ENCODE data around the gene INSC. TPM values are rescaled to one million over a fixed set of nuclear protein-coding genes. Genes with fewer than 3 reads are reported as not detected.
A peak's percentile ranks its signal among the peaks of the same experiment; 100 is the strongest.

The INSC gene
- total RNA-seq, 1 donor from 2014 or later, result 0.53 TPM

DNA sequence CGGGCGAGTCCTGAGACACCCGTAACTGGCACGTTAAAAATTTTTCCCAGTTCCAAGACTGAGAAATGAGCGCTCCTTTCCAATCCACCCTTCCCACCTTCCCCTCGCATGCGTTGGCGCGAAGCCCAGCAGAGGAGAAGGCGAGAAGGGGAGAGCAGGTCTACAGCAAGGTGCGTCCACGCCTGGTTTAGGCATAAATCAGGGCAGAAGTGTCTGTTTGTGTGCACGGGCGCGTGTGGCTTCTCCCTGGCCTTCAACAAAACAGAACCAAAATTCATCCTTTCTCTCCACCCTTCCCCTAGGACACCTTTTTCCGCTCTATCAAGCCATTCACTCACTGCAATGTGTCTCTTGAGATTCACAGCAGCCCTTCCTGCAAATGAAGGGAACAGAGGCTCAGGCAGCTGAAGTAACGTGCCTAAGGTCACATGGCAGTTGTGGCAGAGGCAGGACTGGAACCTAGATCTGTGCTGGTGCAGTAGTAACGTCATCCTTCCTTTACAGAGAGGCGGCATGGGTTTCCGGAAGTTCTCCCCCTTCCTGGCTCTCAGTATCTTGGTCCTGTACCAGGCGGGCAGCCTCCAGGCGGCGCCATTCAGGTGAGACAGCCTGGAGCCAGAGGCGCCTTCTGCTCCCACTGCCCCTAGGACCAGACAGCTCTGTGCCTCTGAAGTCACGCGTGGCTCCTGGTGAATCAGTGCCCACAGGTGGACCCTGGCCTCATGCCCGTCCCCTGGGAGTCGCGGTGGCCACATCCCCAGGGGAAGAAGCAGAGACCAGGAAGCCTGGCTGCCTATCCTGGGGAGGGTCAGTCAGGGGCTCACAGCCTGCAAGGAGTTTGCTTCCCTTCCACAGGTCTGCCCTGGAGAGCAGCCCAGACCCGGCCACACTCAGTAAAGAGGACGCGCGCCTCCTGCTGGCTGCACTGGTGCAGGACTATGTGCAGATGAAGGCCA, 40.2 kb upstream of the INSC start:
- DNase-seq (ENCODE audit: low read depth), result peak; percentile 60
- H3K27me3 ChIP-seq (ENCODE audit: control insufficient read depth, insufficient read depth, low read length), result peaks cover 10% of the 10 kb centered on the region
- peak; percentile 7 for FAIRE-seq

DNA sequence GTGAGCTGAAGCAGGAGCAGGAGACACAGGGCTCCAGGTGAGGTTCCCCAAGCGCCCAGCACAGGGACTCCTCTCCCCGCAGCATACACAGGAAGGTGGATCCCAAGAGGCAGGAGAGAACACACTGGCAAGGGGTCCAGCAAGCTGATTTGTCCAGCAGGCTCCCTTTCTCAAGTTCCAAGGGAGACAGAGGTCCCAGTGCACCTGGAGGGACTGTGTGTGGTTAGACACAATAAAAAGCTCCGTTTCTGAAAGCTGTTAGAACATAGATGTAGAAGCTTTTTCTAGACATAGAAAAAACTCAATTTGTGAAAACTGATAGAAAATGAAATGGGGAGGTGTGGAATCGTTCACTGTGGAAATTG, 39.6 kb upstream of the INSC start:
- no peak for FAIRE-seq
- no peak for DNase-seq (ENCODE audit: low read depth)

More for the DNA sequence above, 40.2 kb upstream of the INSC start:
- Histone ChIP-seq H3K4me3 (ENCODE audit: low read depth, low read length) (no peak overlapping the region), H3K36me3 (ENCODE audit: control insufficient read depth, insufficient read depth, low read length) (no peaks in the 10 kb centered on the region)
- TF ChIP-seq, protein P1, sequence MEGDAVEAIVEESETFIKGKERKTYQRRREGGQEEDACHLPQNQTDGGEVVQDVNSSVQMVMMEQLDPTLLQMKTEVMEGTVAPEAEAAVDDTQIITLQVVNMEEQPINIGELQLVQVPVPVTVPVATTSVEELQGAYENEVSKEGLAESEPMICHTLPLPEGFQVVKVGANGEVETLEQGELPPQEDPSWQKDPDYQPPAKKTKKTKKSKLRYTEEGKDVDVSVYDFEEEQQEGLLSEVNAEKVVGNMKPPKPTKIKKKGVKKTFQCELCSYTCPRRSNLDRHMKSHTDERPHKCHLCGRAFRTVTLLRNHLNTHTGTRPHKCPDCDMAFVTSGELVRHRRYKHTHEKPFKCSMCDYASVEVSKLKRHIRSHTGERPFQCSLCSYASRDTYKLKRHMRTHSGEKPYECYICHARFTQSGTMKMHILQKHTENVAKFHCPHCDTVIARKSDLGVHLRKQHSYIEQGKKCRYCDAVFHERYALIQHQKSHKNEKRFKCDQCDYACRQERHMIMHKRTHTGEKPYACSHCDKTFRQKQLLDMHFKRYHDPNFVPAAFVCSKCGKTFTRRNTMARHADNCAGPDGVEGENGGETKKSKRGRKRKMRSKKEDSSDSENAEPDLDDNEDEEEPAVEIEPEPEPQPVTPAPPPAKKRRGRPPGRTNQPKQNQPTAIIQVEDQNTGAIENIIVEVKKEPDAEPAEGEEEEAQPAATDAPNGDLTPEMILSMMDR (IDR thresholded peaks at IDR 0.05; ENCODE audit: insufficient read depth, low read length, severe bottlenecking), result peak; percentile 91

DNA sequence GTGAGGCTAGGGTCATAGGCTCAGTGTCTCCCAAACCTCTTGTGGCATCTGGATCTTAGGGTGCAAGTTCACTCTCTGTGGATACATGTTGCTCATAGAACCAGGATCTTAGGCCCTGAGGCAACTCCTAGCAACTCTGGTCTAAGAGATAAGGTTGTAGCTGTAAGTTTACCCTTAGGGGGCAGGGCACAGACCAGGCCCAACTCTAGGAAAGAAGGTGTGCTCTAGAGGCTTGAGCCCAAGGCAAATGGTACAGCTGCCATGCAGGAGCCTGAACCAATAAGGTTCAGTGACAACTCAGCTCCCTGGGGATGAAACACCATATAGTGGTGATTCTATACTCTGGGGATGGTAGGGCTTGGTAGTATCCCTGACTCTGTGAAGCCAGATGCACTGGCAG, 23.5 kb upstream of the INSC start:
- TF ChIP-seq, protein P1 (IDR thresholded peaks at IDR 0.05; ENCODE audit: insufficient read depth, low read length, severe bottlenecking), result no peak

More for the DNA sequence above, 39.6 kb upstream of the INSC start:
- no peaks in the 10 kb centered on the region for H3K36me3 ChIP-seq (ENCODE audit: control insufficient read depth, insufficient read depth, low read length)
- H3K4me3 ChIP-seq (ENCODE audit: low read depth, low read length), result no peak overlapping the region
- peaks cover 10% of the 10 kb centered on the region for H3K27me3 ChIP-seq (ENCODE audit: control insufficient read depth, insufficient read depth, low read length)
- TF ChIP-seq, protein P1 (IDR thresholded peaks at IDR 0.05; ENCODE audit: insufficient read depth, low read length, severe bottlenecking), result no peak

GRCh38 chr11:15091625-15092024, 23.1 kb upstream of the INSC start:
- FAIRE-seq (no peak), DNase-seq (ENCODE audit: low read depth) (no peak)
- no peak overlapping the region for H3K4me3 ChIP-seq (ENCODE audit: low read depth, low read length)
- no peaks in the 10 kb centered on the region for H3K36me3 ChIP-seq (ENCODE audit: control insufficient read depth, insufficient read depth, low read length)
- no peaks in the 10 kb centered on the region for H3K27me3 ChIP-seq (ENCODE audit: control insufficient read depth, insufficient read depth, low read length)
- TF ChIP-seq, protein P1 (IDR thresholded peaks at IDR 0.05; ENCODE audit: insufficient read depth, low read length, severe bottlenecking), result no peak

More for the DNA sequence above, 23.5 kb upstream of the INSC start:
- Histone ChIP-seq H3K36me3 (ENCODE audit: control insufficient read depth, insufficient read depth, low read length) (no peaks in the 10 kb centered on the region), H3K4me3 (ENCODE audit: low read depth, low read length) (no peak overlapping the region), H3K27me3 (ENCODE audit: control insufficient read depth, insufficient read depth, low read length) (no peaks in the 10 kb centered on the region)
- FAIRE-seq (no peak), DNase-seq (ENCODE audit: low read depth) (no peak)

GRCh38 chr11:15093432-15093831, 21.3 kb upstream of the INSC start:
- Histone ChIP-seq H3K36me3 (ENCODE audit: control insufficient read depth, insufficient read depth, low read length) (no peaks in the 10 kb centered on the region), H3K27me3 (ENCODE audit: control insufficient read depth, insufficient read depth, low read length) (no peaks in the 10 kb centered on the region), H3K4me3 (ENCODE audit: low read depth, low read length) (no peak overlapping the region)
- no peak for FAIRE-seq
- TF ChIP-seq, protein P1 (IDR thresholded peaks at IDR 0.05; ENCODE audit: insufficient read depth, low read length, severe bottlenecking), result no peak
- DNase-seq (ENCODE audit: low read depth), result no peak
